ENCODE results near the gene FAIM2. TPM values are rescaled to one million over a fixed set of nuclear protein-coding genes. Genes with fewer than 3 reads are reported as not detected.

Gene FAIM2
- total and polyA plus RNA-seq, 2 donors (not counting 3 experiments of a cell fraction or from before 2014, with no cell fraction given): 0.01 TPM; not detected in 1

GRCh38 chr12:49867570-49868341, 35.9 kb downstream of the FAIM2 start:
- peaks cover 20% of the 10 kb centered on the region for H3K4me1 ChIP-seq (ENCODE audit: control insufficient read depth, extremely low read depth, insufficient read depth, low read length)
- H3K4me2 ChIP-seq (ENCODE audit: insufficient read depth, low read length): no peak overlapping the region
- intact Hi-C loops (cut with micrococcal nuclease): loop anchor here (1.0 to 5.0 kb wide), 6 partner anchors 53 to 203 kb away; partner anchors contain the start of gene ASIC1
- ChIA-PET CTCF (interaction anchor here (0.6 to 7.9 kb wide), 27 partner anchors 16 to 202 kb away, joined by 3 to 183 read pairs (median 6); partner anchors contain the start of genes AQP6, BCDIN3D and TMBIM6), POLR2A (interaction anchor here (0.8 kb wide), 1 partner anchor 98 kb away, joined by 5 read pairs; no protein-coding TSS in a partner anchor)
- H4K20me1 ChIP-seq (replicated peaks; ENCODE audit: control insufficient read depth, extremely low read depth, insufficient read depth, low read length): no peaks in the 10 kb centered on the region
- H3K9me1 ChIP-seq (replicated peaks; ENCODE audit: control insufficient read depth, extremely low read depth, insufficient read depth, low read length): no peaks in the 10 kb centered on the region
- no peaks in the 10 kb centered on the region for H3K9me3 ChIP-seq (replicated peaks; ENCODE audit: control insufficient read depth, insufficient read depth, low read length)
- dilution Hi-C loops (cut with MboI; ENCODE audit: extremely low pct_ligation_motif_present, low sequenced_read_pairs): no loop called here
- H3K79me2 ChIP-seq (ENCODE audit: control insufficient read depth, insufficient read depth, low read length): no peaks in the 10 kb centered on the region
- H3K9ac ChIP-seq (replicated peaks; ENCODE audit: extremely low read depth, insufficient read depth, low read length): no peak overlapping the region
- H3K36me3 ChIP-seq (ENCODE audit: control insufficient read depth in 2 of 2, extremely low read depth in 1 of 2, insufficient read depth in 2 of 2, low read length in 2 of 2): no peaks in the 10 kb centered on the region
- TF ChIP-seq POLR2A (IDR thresholded peaks at IDR 0.05; ENCODE audit: low read depth, low read length) (no peak), CTCF (IDR thresholded peaks at IDR 0.05; ENCODE audit: extremely low read depth in 1 of 2, insufficient read depth in 1 of 2, low read depth in 1 of 2, low read length in 2 of 2) (no peak), FOS (IDR thresholded peaks at IDR 0.05; ENCODE audit: borderline replicate concordance, insufficient read depth, low read length) (no peak), GATA2 (IDR thresholded peaks at IDR 0.05; ENCODE audit: insufficient read depth, insufficient read length, low read depth, low read length) (no peak), MAX (IDR thresholded peaks at IDR 0.05; ENCODE audit: insufficient read depth, insufficient read length) (no peak), POLR2AphosphoS5 (IDR thresholded peaks at IDR 0.05; ENCODE audit: insufficient read depth, low read depth, low read length) (no peak), EZH2 (IDR thresholded peaks at IDR 0.05; ENCODE audit: borderline replicate concordance, low read depth, low read length, severe bottlenecking) (no peak)
- no TSS peak for BruUV-seq (replicated peaks)
- FAIRE-seq (no peak), DNase-seq (ENCODE audit: low read depth, low spot score) (no peak)
- H3K27me3 ChIP-seq (ENCODE audit: control insufficient read depth in 2 of 2, insufficient read depth in 2 of 2, low read length in 2 of 2): peaks cover 2 to 7% of the 10 kb centered on the region in 2 experiments
- no peak overlapping the region for H3K4me3 ChIP-seq (replicated peaks in 1 of 3; ENCODE audit: insufficient read depth in 1 of 3, low read depth in 1 of 3, low read length in 3 of 3)
- no peak overlapping the region for H3K27ac ChIP-seq (ENCODE audit: insufficient read depth, low read depth, low read length)
- H2AFZ ChIP-seq (ENCODE audit: low read depth, low read length): no peak overlapping the region
